NB4 (cell line): ENCODE results near the gene TRIM71.

Experiments used
- MYC ChIP-seq: IDR thresholded peaks from 2 replicates; pipeline ENCODE4 v1.6.1; 2011; ENCODE audit warnings: low read depth, low read length
- TF ChIP-seq, protein P1 (sequence below): IDR thresholded peaks from one replicate; pipeline ENCODE4 v1.5.1; 2012; ENCODE audit warnings: low read depth, low read length

DNA sequence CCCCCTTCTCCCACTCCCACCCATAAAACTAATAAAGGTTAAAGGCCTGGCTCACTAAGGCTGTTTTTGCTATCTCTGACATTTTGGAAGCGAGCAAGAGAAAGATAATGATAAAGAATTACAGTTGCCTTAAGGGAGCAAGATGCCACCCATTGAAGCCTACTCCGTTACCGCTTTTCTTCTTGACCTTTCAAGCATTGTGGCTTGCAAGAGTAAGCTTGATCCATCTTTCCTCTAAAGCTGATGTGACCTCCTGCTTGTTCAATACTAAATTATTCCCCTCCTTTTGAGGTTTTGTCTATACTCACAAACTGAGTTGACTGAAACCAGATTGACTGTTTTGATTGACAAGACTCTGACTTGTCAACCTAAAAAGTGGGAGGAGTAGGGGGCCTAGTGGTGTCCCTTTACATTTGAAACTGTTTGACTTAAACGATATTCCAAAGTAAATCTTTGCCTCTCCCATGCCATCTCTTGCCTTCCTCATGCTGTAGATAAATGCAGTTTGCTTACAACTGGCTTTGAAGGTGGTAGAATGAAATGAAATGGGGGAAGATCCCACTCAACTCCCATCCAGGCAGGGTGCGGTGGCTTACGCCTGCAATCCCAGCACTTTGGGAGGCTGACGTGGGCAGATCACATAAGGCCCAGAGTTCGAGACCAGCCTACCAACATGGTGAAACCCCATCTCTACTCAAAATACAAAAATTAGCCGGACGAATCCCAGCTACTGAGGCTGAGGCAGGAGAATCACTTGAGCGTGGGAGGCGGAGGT is 8.0 kb downstream of the TRIM71 start:
- TF ChIP-seq, protein P1, sequence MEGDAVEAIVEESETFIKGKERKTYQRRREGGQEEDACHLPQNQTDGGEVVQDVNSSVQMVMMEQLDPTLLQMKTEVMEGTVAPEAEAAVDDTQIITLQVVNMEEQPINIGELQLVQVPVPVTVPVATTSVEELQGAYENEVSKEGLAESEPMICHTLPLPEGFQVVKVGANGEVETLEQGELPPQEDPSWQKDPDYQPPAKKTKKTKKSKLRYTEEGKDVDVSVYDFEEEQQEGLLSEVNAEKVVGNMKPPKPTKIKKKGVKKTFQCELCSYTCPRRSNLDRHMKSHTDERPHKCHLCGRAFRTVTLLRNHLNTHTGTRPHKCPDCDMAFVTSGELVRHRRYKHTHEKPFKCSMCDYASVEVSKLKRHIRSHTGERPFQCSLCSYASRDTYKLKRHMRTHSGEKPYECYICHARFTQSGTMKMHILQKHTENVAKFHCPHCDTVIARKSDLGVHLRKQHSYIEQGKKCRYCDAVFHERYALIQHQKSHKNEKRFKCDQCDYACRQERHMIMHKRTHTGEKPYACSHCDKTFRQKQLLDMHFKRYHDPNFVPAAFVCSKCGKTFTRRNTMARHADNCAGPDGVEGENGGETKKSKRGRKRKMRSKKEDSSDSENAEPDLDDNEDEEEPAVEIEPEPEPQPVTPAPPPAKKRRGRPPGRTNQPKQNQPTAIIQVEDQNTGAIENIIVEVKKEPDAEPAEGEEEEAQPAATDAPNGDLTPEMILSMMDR = no peak
- TF ChIP-seq MYC = no peak
